Activated CD8-positive, alpha-beta memory T cell treated with anti-CD3 and anti-CD28 coated beads, Interleukin-2, amount 10 ng/mL, durations not matched to agents 7 days and 5 days (primary cell): ENCODE measurements around the gene GRB10. TPM values are rescaled to one million over a fixed set of nuclear protein-coding genes. Genes with fewer than 3 reads are reported as not detected.

Source experiments
- ATAC-seq: fragments of 150-1000 bp; cut with Tn5 transposase; one replicate; pipeline ENCODE4 v1.10.0; 2021; ENCODE audit warnings: moderate library complexity
- CTCF ChIA-PET: fragments of 350-600 bp; sonication (Branson Sonifier 250); formaldehyde crosslinking; loops from one replicate; lab custom pipeline; 2021; ENCODE audit warnings: antibody characterized with exemption; lab: Charles Lee
- DNase-seq: peaks from one replicate; pipeline ENCODE4 v3.0.0-alpha.2; 2020
- H3K27ac Mint-ChIP-seq: one replicate; pipeline ENCODE4 v1.8.0; 2021; ENCODE audit warnings: mild to moderate bottlenecking, mixed read lengths
- H3K27me3 Mint-ChIP-seq: one replicate; pipeline ENCODE4 v1.8.0; 2021; ENCODE audit warnings: mixed read lengths
- H3K36me3 Mint-ChIP-seq: one replicate; pipeline ENCODE4 v1.8.0; 2021; ENCODE audit warnings: mild to moderate bottlenecking, mixed read lengths
- H3K4me1 Mint-ChIP-seq: one replicate; pipeline ENCODE4 v1.8.0; 2021; ENCODE audit warnings: mixed read lengths
- H3K4me3 Mint-ChIP-seq: one replicate; pipeline ENCODE4 v1.8.0; 2021; ENCODE audit warnings: mild to moderate bottlenecking, moderate library complexity, mixed read lengths
- H3K9me3 Mint-ChIP-seq: one replicate; pipeline ENCODE4 v1.8.0; 2022; ENCODE audit warnings: low read depth, mixed read lengths
- total RNA-seq, 2 experiments: library from RNA; stranded (reverse); gene quantifications; one replicate each; pipeline ENCODE4 v1.2.3, GENCODE V29; 2021

Gene GRB10
- total RNA-seq, 2 experiments from 2014 or later: 3.9 TPM

GRCh38 chr7:50667338-50667737 lies 115.4 kb downstream of the GRB10 start:
- no peak overlapping the region for H3K27ac Mint-ChIP-seq
- DNase-seq (no peak), ATAC-seq (no peak)
- peaks cover 7% of the 10 kb centered on the region for H3K36me3 Mint-ChIP-seq
- H3K9me3 Mint-ChIP-seq: peaks cover 5% of the 10 kb centered on the region
- H3K27me3 Mint-ChIP-seq: peaks cover 9% of the 10 kb centered on the region
- H3K4me3 Mint-ChIP-seq: no peak overlapping the region
- peaks cover 48% of the 10 kb centered on the region for H3K4me1 Mint-ChIP-seq
- CTCF ChIA-PET: interaction anchor here (1.2 to 1.3 kb wide), 2 partner anchors 8 to 11 kb away, joined by 3 to 5 read pairs; no protein-coding TSS in a partner anchor

GRCh38 chr7:50666124-50666496 lies 116.6 kb downstream of the GRB10 start:
- H3K27me3 Mint-ChIP-seq: peaks cover 4% of the 10 kb centered on the region
- DNase-seq: no peak
- H3K36me3 Mint-ChIP-seq: peaks cover 9% of the 10 kb centered on the region
- peaks cover 59% of the 10 kb centered on the region for H3K4me1 Mint-ChIP-seq
- no peak for ATAC-seq
- H3K27ac Mint-ChIP-seq: no peak overlapping the region
- peaks cover 5% of the 10 kb centered on the region for H3K9me3 Mint-ChIP-seq
- CTCF ChIA-PET: interaction anchor here (1.1 to 1.6 kb wide), 4 partner anchors 15 to 198 kb away, joined by 3 to 5 read pairs (median 4); no protein-coding TSS in a partner anchor
- H3K4me3 Mint-ChIP-seq: no peak overlapping the region

- no peak overlapping the region for H3K4me3 Mint-ChIP-seq
- peaks cover 65% of the 10 kb centered on the region for H3K4me1 Mint-ChIP-seq
- peaks cover 3% of the 10 kb centered on the region for H3K9me3 Mint-ChIP-seq
- DNase-seq (no peak), ATAC-seq (no peak)
- H3K27ac Mint-ChIP-seq: peak overlapping the region; percentile 99
- CTCF ChIA-PET: interaction anchor here (1.1 to 1.6 kb wide), 4 partner anchors 15 to 198 kb away, joined by 3 to 5 read pairs (median 4); no protein-coding TSS in a partner anchor
- peaks cover 6% of the 10 kb centered on the region for H3K36me3 Mint-ChIP-seq
- H3K27me3 Mint-ChIP-seq: no peaks in the 10 kb centered on the region
Observed at GRCh38 chr7:50665403-50666123, 117.1 kb downstream of the GRB10 start.

- ATAC-seq: peak; percentile 7
Observed at GRCh38 chr7:50664937-50665336, 117.8 kb downstream of the GRB10 start.

GRCh38 chr7:50664461-50664922 lies 118.2 kb downstream of the GRB10 start:
- Mint-ChIP-seq H3K27me3 (no peaks in the 10 kb centered on the region), H3K9me3 (no peaks in the 10 kb centered on the region), H3K4me3 (peak overlapping the region; percentile 74), H3K27ac (peak overlapping the region; percentile 99), H3K36me3 (peaks cover 7% of the 10 kb centered on the region), H3K4me1 (peaks cover 76% of the 10 kb centered on the region)
- DNase-seq (peak; percentile 74), ATAC-seq (peak; percentile 59)
- CTCF ChIA-PET: interaction anchor here (0.9 to 1.2 kb wide), 3 partner anchors 14 to 196 kb away, joined by 3 to 5 read pairs (median 4); no protein-coding TSS in a partner anchor

More at GRCh38 chr7:50664937-50665336, 117.8 kb downstream of the GRB10 start:
- no peak for DNase-seq
- Mint-ChIP-seq H3K4me3 (peak overlapping the region; percentile 74), H3K27me3 (no peaks in the 10 kb centered on the region), H3K27ac (peak overlapping the region; percentile 99), H3K36me3 (peaks cover 7% of the 10 kb centered on the region), H3K9me3 (peaks cover 1% of the 10 kb centered on the region), H3K4me1 (peaks cover 71% of the 10 kb centered on the region)
- CTCF ChIA-PET: interaction anchor here (1.1 kb wide), 1 partner anchor 196 kb away, joined by 5 read pairs; no protein-coding TSS in a partner anchor

- peak overlapping the region; percentile 99 for H3K27ac Mint-ChIP-seq
- H3K4me1 Mint-ChIP-seq: peaks cover 85% of the 10 kb centered on the region
- DNase-seq: peak; percentile 48
Observed at GRCh38 chr7:50663396-50664102, 119.1 kb downstream of the GRB10 start.

GRCh38 chr7:50662996-50663395 lies 119.7 kb downstream of the GRB10 start:
- H3K4me3 Mint-ChIP-seq: peak overlapping the region; percentile 74
- no peaks in the 10 kb centered on the region for H3K27me3 Mint-ChIP-seq
- DNase-seq (no peak), ATAC-seq (no peak)
- CTCF ChIA-PET: interaction anchor here (0.9 to 3.3 kb wide), 10 partner anchors 9 to 570 kb away, joined by 3 to 18 read pairs (median 4); no protein-coding TSS in a partner anchor
- peaks cover 85% of the 10 kb centered on the region for H3K4me1 Mint-ChIP-seq
- peak overlapping the region; percentile 99 for H3K27ac Mint-ChIP-seq
- H3K36me3 Mint-ChIP-seq: peaks cover 5% of the 10 kb centered on the region
- no peaks in the 10 kb centered on the region for H3K9me3 Mint-ChIP-seq

More at GRCh38 chr7:50663396-50664102, 119.1 kb downstream of the GRB10 start:
- H3K9me3 Mint-ChIP-seq: no peaks in the 10 kb centered on the region
- CTCF ChIA-PET: interaction anchor here (0.9 to 2.6 kb wide), 10 partner anchors 12 to 571 kb away, joined by 3 to 10 read pairs (median 4); no protein-coding TSS in a partner anchor
- H3K36me3 Mint-ChIP-seq: peaks cover 5% of the 10 kb centered on the region
- no peaks in the 10 kb centered on the region for H3K27me3 Mint-ChIP-seq
- H3K4me3 Mint-ChIP-seq: peak overlapping the region; percentile 74
- no peak for ATAC-seq

GRCh38 chr7:50662041-50662694 lies 120.5 kb downstream of the GRB10 start:
- Mint-ChIP-seq H3K4me1 (peaks cover 85% of the 10 kb centered on the region), H3K27me3 (no peaks in the 10 kb centered on the region), H3K27ac (peak overlapping the region; percentile 99), H3K36me3 (peaks cover 5% of the 10 kb centered on the region), H3K9me3 (no peaks in the 10 kb centered on the region), H3K4me3 (peak overlapping the region; percentile 74)
- DNase-seq (peak; percentile 83), ATAC-seq (peak; percentile 56)
- CTCF ChIA-PET: interaction anchor here (0.6 to 3.3 kb wide), 14 partner anchors 9 to 570 kb away, joined by 3 to 18 read pairs (median 4); no protein-coding TSS in a partner anchor

- Mint-ChIP-seq H3K27ac (peak overlapping the region; percentile 99), H3K9me3 (no peaks in the 10 kb centered on the region), H3K36me3 (peaks cover 5% of the 10 kb centered on the region), H3K4me3 (peak overlapping the region; percentile 74), H3K4me1 (peaks cover 86% of the 10 kb centered on the region), H3K27me3 (no peaks in the 10 kb centered on the region)
- CTCF ChIA-PET: interaction anchor here (0.6 to 3.3 kb wide), 9 partner anchors 10 to 500 kb away, joined by 3 to 18 read pairs (median 4); no protein-coding TSS in a partner anchor
- ATAC-seq (peak; percentile 35), DNase-seq (peak; percentile 83)
Observed at GRCh38 chr7:50661345-50662040, 121.2 kb downstream of the GRB10 start.

GRCh38 chr7:50660830-50661175 lies 121.9 kb downstream of the GRB10 start:
- Mint-ChIP-seq H3K4me1 (peaks cover 80% of the 10 kb centered on the region), H3K36me3 (peaks cover 5% of the 10 kb centered on the region), H3K4me3 (peak overlapping the region; percentile 74), H3K27ac (peak overlapping the region; percentile 99), H3K9me3 (no peaks in the 10 kb centered on the region), H3K27me3 (no peaks in the 10 kb centered on the region)
- ATAC-seq: no peak
- no peak for DNase-seq
- CTCF ChIA-PET: interaction anchor here (1.0 to 3.3 kb wide), 9 partner anchors 18 to 500 kb away, joined by 3 to 18 read pairs (median 4); no protein-coding TSS in a partner anchor

GRCh38 chr7:50660040-50660829 lies 122.5 kb downstream of the GRB10 start:
- DNase-seq: peak; percentile 92
- Mint-ChIP-seq H3K9me3 (no peaks in the 10 kb centered on the region), H3K4me1 (peaks cover 74% of the 10 kb centered on the region)

More at GRCh38 chr7:50660040-50660829, 122.5 kb downstream of the GRB10 start:
- H3K27ac Mint-ChIP-seq: peak overlapping the region; percentile 99
- no peaks in the 10 kb centered on the region for H3K27me3 Mint-ChIP-seq
- peak; percentile 59 for ATAC-seq
- peak overlapping the region; percentile 74 for H3K4me3 Mint-ChIP-seq
- CTCF ChIA-PET: interaction anchor here (0.8 to 3.3 kb wide), 8 partner anchors 19 to 568 kb away, joined by 3 to 18 read pairs (median 4); no protein-coding TSS in a partner anchor
- H3K36me3 Mint-ChIP-seq: peaks cover 5% of the 10 kb centered on the region
